CD4-positive, alpha-beta T cell treated with Interferon alpha-2 for 1 hour (primary cell): ENCODE data around the gene PARD6B.

Experiments used
- DNase-seq, 2 donors: peaks; one replicate each; pipeline ENCODE4 v3.0.0-alpha.2; 2020 to 2022

The PARD6B gene

DNA sequence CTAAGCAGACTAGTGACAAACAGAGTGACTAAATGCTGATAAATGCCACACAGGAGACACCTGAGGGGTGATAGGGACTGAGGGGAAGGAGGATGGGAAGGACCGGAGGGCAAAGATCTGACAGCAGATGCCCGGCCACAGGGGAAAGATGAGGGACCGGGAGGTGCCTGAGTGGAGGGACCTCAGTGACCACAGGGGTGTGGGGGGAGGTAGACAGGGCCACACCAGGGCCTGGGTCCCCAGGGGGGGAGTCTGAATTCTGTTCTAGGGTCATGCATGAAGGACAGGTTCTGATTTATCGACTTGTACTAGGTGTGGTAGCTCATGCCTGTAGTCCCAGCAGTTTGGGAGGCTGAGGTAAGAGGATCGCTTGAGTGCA, 70.4 kb downstream of the PARD6B start:
- DNase-seq: no peak

DNA sequence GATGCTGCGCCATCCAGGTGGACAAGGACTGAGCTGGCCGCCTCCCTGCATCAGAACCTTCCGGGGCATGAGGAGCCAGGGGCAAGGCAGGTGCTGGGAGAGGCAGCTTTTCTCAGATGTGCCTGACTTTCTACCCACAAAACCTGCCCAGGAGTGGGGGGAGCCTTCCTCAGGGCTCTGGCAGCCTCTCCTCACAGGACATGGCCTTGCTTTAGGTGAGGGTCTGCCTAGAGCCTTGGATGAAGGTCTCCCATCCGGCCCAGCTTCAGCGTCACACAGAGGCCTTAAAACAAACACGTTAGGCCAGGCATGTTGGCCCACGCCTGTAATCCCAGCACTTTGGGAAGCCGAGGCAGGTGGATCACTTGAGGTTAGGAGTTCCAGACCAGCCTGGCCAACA, 70.9 kb downstream of the PARD6B start:
- no peak for DNase-seq

DNA sequence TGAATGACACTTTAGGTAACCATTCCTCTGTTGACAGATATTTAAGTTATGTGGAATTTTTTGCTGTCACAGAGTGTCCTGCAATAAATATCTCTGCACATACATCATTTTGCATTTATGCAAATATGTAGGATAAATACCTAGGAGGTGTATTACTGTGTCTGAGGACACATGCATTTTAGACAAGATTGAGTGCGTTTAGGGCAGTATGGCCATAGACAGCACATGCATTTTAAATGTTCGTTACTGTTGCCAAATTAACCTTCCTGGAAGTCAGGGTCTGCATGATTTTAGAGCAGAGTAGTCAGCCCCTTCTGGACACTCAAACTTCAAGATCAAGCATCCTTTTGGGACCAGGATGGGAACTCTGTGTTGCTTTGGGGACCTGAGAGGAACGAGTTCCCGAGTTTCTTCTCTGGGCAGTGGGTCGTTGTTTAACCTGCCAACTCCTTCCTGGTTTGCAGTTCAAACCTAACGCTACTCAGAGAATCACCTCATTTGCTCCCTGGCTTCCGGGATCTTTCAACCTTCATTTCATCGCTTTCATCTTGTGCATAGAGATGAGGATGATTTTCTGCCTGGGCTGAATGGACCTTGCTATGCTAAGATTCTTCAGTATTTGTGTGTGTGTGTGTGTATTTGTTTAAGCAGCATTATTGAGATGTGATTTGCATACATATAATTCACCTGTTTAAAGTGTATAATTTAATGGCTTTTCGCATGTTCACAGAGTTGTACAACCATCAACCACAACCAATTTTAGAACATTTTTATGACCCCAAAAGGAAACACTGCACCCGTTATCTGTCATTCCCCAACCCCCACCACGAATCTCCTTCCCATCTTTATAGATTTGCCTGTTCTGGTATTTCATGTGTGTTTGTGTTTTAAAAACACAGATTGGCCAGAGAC, 73.3 kb downstream of the PARD6B start:
- DNase-seq: peak in 1 of 2 donors; percentile 41

DNA sequence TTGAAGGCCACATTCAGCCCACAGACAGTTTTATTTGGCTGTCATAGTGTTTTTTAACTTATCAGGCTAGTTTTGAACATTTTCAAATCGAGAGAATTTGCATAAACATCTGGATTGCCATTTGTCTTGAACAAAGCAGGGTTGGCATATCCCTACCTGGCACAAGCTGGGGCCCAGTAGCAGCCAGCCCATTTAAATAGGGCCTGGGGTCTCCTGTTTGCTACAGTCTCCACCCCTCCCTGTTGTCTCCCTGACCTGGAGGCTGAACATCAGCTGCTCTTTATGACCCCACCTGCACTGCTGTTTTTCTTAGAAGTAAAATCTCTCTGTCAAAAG, 73.9 kb downstream of the PARD6B start:
- no peak for DNase-seq

DNA sequence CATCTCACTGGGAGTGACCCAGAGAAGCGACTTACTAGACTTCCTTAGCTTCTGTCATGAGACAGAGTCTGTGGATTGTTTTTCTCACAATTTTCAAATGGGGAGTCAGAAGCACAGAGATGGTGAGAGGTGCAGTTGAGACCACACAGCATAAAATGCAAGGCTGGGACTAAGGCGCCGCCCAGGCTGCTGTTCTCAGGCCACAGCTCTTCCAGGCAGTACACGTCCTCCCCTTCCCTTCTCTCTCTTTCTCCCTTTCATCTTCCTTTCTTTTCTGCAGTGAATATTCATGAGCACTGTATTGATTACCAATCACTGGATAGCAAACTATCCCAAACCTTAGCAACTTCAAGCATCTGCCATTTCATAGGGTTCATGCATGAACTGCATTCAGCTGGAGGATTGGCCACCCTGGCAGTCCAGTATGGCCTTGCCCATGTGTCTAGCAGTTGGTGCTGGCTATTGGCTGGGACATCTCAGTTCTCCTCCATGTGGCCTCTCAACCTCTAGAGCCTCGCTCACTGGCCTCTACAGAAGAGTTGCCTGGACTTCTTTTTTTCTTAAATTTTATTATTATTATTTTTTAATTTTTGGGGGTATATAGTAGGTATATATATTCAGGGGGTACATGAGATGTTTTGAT, 74.9 kb downstream of the PARD6B start:
- DNase-seq: no peak
